Testis (tissue), 3 donors: ENCODE results near the gene NET1. TPM values are rescaled to one million over a fixed set of nuclear protein-coding genes. Genes with fewer than 3 reads are reported as not detected.

Experiments
- DNase-seq: peaks from one replicate; pipeline ENCODE4 v3.0.0-alpha.2; 2019
- H3K27ac ChIP-seq, 2 donors: fragments of 200-600 bp; sonication (generic); one replicate each; pipeline ENCODE4 v1.5.1; 2019
- H3K27me3 ChIP-seq: fragments of 200-600 bp; sonication (generic); one replicate; pipeline ENCODE4 v1.5.1; 2019
- H3K36me3 ChIP-seq: fragments of 200-600 bp; sonication (generic); one replicate; pipeline ENCODE4 v1.5.1; 2017; ENCODE audit warnings: low read depth; ENCODE audit errors: missing control alignments
- H3K4me1 ChIP-seq: fragments of 200-600 bp; sonication (generic); one replicate; pipeline ENCODE4 v1.5.1; 2019
- H3K4me3 ChIP-seq, 2 donors: fragments of 200-600 bp; sonication (generic); one replicate each; pipeline ENCODE4 v1.5.1; 2017 to 2019
- H3K9me3 ChIP-seq: fragments of 200-600 bp; sonication (generic); one replicate; pipeline ENCODE4 v1.5.1; 2017
- POLR2A ChIP-seq: fragments of 450-650 bp; IDR thresholded peaks from one replicate; pipeline ENCODE4 v1.6.1; 2017; ENCODE audit warnings: antibody characterized with exemption, mild to moderate bottlenecking, moderate library complexity
- WGBS, 2 donors: methylation state at CpG; one replicate each; pipeline ENCODE4 v1.1.5; 2018; 5-methylcytosine and 5-hydroxymethylcytosine counted together
- intact Hi-C: fragments of 100-400 bp; cut with DNase I; formaldehyde crosslinking; loops from one replicate; pipeline ENCODE4 v1.15.1; 2023; ENCODE audit warnings: low total_unique reads
- polyA plus RNA-seq: library from polyadenylated mRNA; stranded (reverse); fragments of 350-450 nt; fragmentation: Illumina TruSeq; extraction: RNeasy Lipid Tissue Mini Kit (QIAGEN cat#74804); gene quantifications from one replicate; pipeline ENCODE4 v1.2.3, GENCODE V29; 2014; ENCODE audit warnings: low read depth, low replicate concordance; ENCODE audit not compliant: insufficient read depth
- total RNA-seq, 2 donors: library from RNA; depleted of rRNA; stranded (reverse); fragments of >200 nt; gene quantifications; one replicate each; pipeline ENCODE4 v1.2.3, GENCODE V29; 2016
- TF ChIP-seq, protein P1 (sequence below), 3 experiments: fragments of 450-650 bp in 2 of 3; fragments of 200-600 bp in 1 of 3; sonication (generic) in 1 of 3; IDR thresholded peaks; one replicate each; pipeline ENCODE4 v1.5.1; 2016 to 2019; ENCODE audit warnings: antibody characterized with exemption in 3 of 3, mild to moderate bottlenecking in 2 of 3, moderate library complexity in 1 of 3

NET1 gene
- total and polyA plus RNA-seq, 3 donors from 2014 or later: 29.7 to 40.7 (median 39.9) TPM

DNA sequence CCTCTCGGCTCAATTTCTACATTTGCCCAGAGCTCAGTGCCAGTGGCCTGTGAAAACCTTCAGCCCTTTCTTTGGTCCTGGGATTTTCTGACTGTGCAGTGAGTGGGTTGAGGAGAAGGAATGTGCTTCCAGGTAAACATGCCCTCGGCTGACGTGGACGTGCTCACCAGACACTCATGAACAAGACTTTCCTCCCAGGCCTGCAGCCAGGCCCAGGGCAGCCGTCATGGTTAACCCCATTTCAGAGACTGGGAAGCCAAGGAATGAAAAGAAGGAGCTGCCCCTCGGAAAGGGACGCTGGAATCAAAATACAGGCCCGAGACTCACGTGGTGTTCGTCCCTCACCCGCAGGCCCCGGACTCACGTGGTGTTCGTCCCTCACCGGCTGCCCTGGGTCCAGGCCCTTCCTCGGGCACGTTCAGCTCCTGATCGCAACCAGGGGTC, 95.8 kb downstream of the NET1 start:
- H3K27ac ChIP-seq: no peak overlapping the region
- TF ChIP-seq POLR2A: no peak
- TF ChIP-seq, protein P1, sequence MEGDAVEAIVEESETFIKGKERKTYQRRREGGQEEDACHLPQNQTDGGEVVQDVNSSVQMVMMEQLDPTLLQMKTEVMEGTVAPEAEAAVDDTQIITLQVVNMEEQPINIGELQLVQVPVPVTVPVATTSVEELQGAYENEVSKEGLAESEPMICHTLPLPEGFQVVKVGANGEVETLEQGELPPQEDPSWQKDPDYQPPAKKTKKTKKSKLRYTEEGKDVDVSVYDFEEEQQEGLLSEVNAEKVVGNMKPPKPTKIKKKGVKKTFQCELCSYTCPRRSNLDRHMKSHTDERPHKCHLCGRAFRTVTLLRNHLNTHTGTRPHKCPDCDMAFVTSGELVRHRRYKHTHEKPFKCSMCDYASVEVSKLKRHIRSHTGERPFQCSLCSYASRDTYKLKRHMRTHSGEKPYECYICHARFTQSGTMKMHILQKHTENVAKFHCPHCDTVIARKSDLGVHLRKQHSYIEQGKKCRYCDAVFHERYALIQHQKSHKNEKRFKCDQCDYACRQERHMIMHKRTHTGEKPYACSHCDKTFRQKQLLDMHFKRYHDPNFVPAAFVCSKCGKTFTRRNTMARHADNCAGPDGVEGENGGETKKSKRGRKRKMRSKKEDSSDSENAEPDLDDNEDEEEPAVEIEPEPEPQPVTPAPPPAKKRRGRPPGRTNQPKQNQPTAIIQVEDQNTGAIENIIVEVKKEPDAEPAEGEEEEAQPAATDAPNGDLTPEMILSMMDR (IDR thresholded peaks at IDR 0.05): no peak
- 91 to 94% methylated on average over 18 of the region's 18 CpGs for WGBS, 2 donors

More for the DNA sequence above, 95.8 kb downstream of the NET1 start:
- intact Hi-C loops: no loop called here
- H3K9me3 ChIP-seq: no peaks in the 10 kb centered on the region
- DNase-seq: no peak
- H3K4me3 ChIP-seq: no peak overlapping the region
- H3K27me3 ChIP-seq: no peaks in the 10 kb centered on the region
- H3K36me3 ChIP-seq: no peaks in the 10 kb centered on the region
- H3K4me1 ChIP-seq: peaks cover 5% of the 10 kb centered on the region

Other genes starting within 250 kb of the NET1 start
- 1 to 10 TPM; 4.3 to 7.5 TPM for gene AKR1C8, start 227.4 kb upstream of the NET1 start, total RNA-seq
- gene AKR1C8, start 227.4 kb upstream of the NET1 start, polyA plus RNA-seq: 0.33 TPM
- gene AKR1C4, start 215.7 kb upstream of the NET1 start, total RNA-seq: under 1 TPM; 0.37 to 0.63 TPM
- 1.9 TPM for gene AKR1C4, start 215.7 kb upstream of the NET1 start, polyA plus RNA-seq
- not detected for gene UCN3, start 47.6 kb upstream of the NET1 start, total RNA-seq
- not detected for gene UCN3, start 47.6 kb upstream of the NET1 start, polyA plus RNA-seq
- gene TUBAL3, start 7.7 kb upstream of the NET1 start, total RNA-seq: 1 to 10 TPM in 1 of 2 donors, under 1 TPM in 1; 0.93 to 2.5 TPM
- 5.3 TPM for gene TUBAL3, start 7.7 kb upstream of the NET1 start, polyA plus RNA-seq
- gene CALML5, start 87.0 kb downstream of the NET1 start, total RNA-seq: under 1 TPM in 1 of 2 donors, not detected in 1; 0.50 TPM
- gene CALML5, start 87.0 kb downstream of the NET1 start, polyA plus RNA-seq: not detected
- gene CALML3, start 112.4 kb downstream of the NET1 start, total RNA-seq: under 1 TPM; 0.19 to 0.63 TPM
- 1.5 TPM for gene CALML3, start 112.4 kb downstream of the NET1 start, polyA plus RNA-seq